ENCODE results near the gene BAZ1B. TPM values are rescaled to one million over a fixed set of nuclear protein-coding genes. Genes with fewer than 3 reads are reported as not detected.

The BAZ1B gene
- 122 and 127 TPM in 2 replicates for total RNA-seq (2021)
- percentile 96 among the genes with signal in this experiment for Bru-seq, nascent RNA
- percentile 95 among the genes with signal in this experiment for BruChase-seq, experiment 1, labeled RNA remaining after a 2-hour chase
- percentile 96 among the genes with signal in this experiment for BruChase-seq, experiment 2, labeled RNA remaining after a 6-hour chase
- long read RNA-seq, partial matches to known transcripts: 5 of 24 reads
- long read RNA-seq, other reads (novel, unspliced or antisense): 19 of 24 reads

- Histone ChIP-seq H3K9me3 (ENCODE audit: low read depth, low read length, poor library complexity, severe bottlenecking) (no peaks in the 10 kb centered on the region), H3K27me3 (replicated peaks; ENCODE audit: insufficient read depth, low read depth, low read length, poor library complexity) (no peaks in the 10 kb centered on the region), H3K4me3 (ENCODE audit: low read depth, low read length, poor library complexity, severe bottlenecking) (peak within 1 kb of the TSS; percentile 92), H3K4me1 (ENCODE audit: insufficient read depth, low read length, poor library complexity, severe bottlenecking) (peaks cover 22% of the 10 kb centered on the region), H3K36me3 (ENCODE audit: insufficient read depth, low read length, poor library complexity, severe bottlenecking) (peaks cover 17% of the 10 kb centered on the region), H3K27ac (ENCODE audit: low read depth, low read length, poor library complexity, severe bottlenecking) (peak within 1 kb of the TSS; percentile 96)
- ChIA-PET CTCF (interaction anchor here (0.6 kb wide), 1 partner anchor 203 kb away, joined by 3 read pairs; no protein-coding TSS in a partner anchor), POLR2A (ENCODE audit: low non-redundant PET) (interaction anchor here (0.7 kb wide), 1 partner anchor 186 kb away, joined by 3 read pairs; no protein-coding TSS in a partner anchor)
- no peak for TF ChIP-seq EZH2 (IDR thresholded peaks at IDR 0.05; ENCODE audit: borderline replicate concordance, low read depth, low read length, poor library complexity, severe bottlenecking)
- TF ChIP-seq CTCF (conservative IDR thresholded peaks at IDR 0.05; ENCODE audit: low read depth, low read length): 0 out of 2 replicates have a peak, but pooled peaks have one; percentile 22
- peak; percentile 99 for DNase-seq (ENCODE audit: low spot score)
- BruUV-seq (replicated peaks): TSS peak; percentile 96
- intact Hi-C loops (cut with micrococcal nuclease; ENCODE audit: unreplicated experiment): loop anchor here (2.0 kb wide), 1 partner anchor 35 kb away; the partner anchor contains the start of gene BCL7B
Observed at GRCh38 chr7:73522105-73522872, at the start of gene BAZ1B. Gene BAZ1B (minus strand): TSS chr7:73522293. CDS start chr7:73521933, 360 bp downstream.

GRCh38 chr7:73570977-73571376 is 48.9 kb upstream of the BAZ1B start:
- DNase-seq (ENCODE audit: low spot score): no peak
- Histone ChIP-seq H3K27me3 (replicated peaks; ENCODE audit: insufficient read depth, low read depth, low read length, poor library complexity) (no peaks in the 10 kb centered on the region), H3K9me3 (ENCODE audit: low read depth, low read length, poor library complexity, severe bottlenecking) (no peaks in the 10 kb centered on the region), H3K4me3 (ENCODE audit: low read depth, low read length, poor library complexity, severe bottlenecking) (no peak overlapping the region), H3K4me1 (ENCODE audit: insufficient read depth, low read length, poor library complexity, severe bottlenecking) (no peaks in the 10 kb centered on the region), H3K27ac (ENCODE audit: low read depth, low read length, poor library complexity, severe bottlenecking) (no peak overlapping the region), H3K36me3 (ENCODE audit: insufficient read depth, low read length, poor library complexity, severe bottlenecking) (peaks cover 62% of the 10 kb centered on the region)
- TF ChIP-seq EZH2 (IDR thresholded peaks at IDR 0.05; ENCODE audit: borderline replicate concordance, low read depth, low read length, poor library complexity, severe bottlenecking): no peak
- no peak for TF ChIP-seq CTCF (conservative IDR thresholded peaks at IDR 0.05; ENCODE audit: low read depth, low read length)
- ChIA-PET POLR2A (ENCODE audit: low non-redundant PET) (no interaction called here), CTCF (no interaction called here)
- intact Hi-C loops (cut with micrococcal nuclease; ENCODE audit: unreplicated experiment): no loop called here
- BruUV-seq (replicated peaks): no TSS peak

GRCh38 chr7:73570521-73570920 is 48.4 kb upstream of the BAZ1B start:
- ChIA-PET POLR2A (ENCODE audit: low non-redundant PET) (no interaction called here), CTCF (no interaction called here)
- no peaks in the 10 kb centered on the region for H3K4me1 ChIP-seq (ENCODE audit: insufficient read depth, low read length, poor library complexity, severe bottlenecking)
- H3K27ac ChIP-seq (ENCODE audit: low read depth, low read length, poor library complexity, severe bottlenecking): no peak overlapping the region
- no peak for DNase-seq (ENCODE audit: low spot score)
- no TSS peak for BruUV-seq (replicated peaks)
- no peak overlapping the region for H3K4me3 ChIP-seq (ENCODE audit: low read depth, low read length, poor library complexity, severe bottlenecking)
- H3K27me3 ChIP-seq (replicated peaks; ENCODE audit: insufficient read depth, low read depth, low read length, poor library complexity): no peaks in the 10 kb centered on the region
- peaks cover 62% of the 10 kb centered on the region for H3K36me3 ChIP-seq (ENCODE audit: insufficient read depth, low read length, poor library complexity, severe bottlenecking)
- intact Hi-C loops (cut with micrococcal nuclease; ENCODE audit: unreplicated experiment): no loop called here
- no peaks in the 10 kb centered on the region for H3K9me3 ChIP-seq (ENCODE audit: low read depth, low read length, poor library complexity, severe bottlenecking)
- TF ChIP-seq EZH2 (IDR thresholded peaks at IDR 0.05; ENCODE audit: borderline replicate concordance, low read depth, low read length, poor library complexity, severe bottlenecking) (no peak), CTCF (conservative IDR thresholded peaks at IDR 0.05; ENCODE audit: low read depth, low read length) (no peak)

Measured in A673 (cell line).